ENCODE measurements around the gene PLCXD3. TPM values are rescaled to one million over a fixed set of nuclear protein-coding genes. Genes with fewer than 3 reads are reported as not detected.

Gene PLCXD3
- total RNA-seq, 3 donors from 2014 or later = 0.29 to 1.6 (median 1.2) TPM

DNA sequence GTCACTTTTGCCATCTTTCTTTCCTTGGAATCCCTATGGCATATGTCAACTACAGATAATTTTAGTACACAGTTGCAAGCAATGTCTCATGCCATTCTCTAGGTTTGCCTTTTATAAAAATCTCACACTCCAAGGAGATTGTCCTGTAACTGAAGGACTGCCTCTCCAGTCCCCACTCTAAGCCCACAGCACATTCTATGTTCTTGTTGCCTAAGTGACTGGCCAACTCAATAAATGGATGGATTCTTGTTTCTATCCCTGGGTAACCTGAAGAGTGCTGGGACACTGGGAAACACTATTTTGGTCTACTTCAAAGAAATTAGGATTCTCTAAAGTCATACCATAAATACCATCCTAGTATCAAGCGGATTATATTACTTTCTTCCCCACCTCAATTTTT is 145.0 kb downstream of the PLCXD3 start:
- H3K9me3 ChIP-seq = no peaks in the 10 kb centered on the region
- intact Hi-C loops (cut with DNase I, micrococcal nuclease) = no loop called here
- H3K36me3 ChIP-seq (ENCODE audit: low read depth) = no peaks in the 10 kb centered on the region
- H3K4me1 ChIP-seq (ENCODE audit: low read depth) = no peaks in the 10 kb centered on the region
- ATAC-seq = no peak
- no peak for DNase-seq
- H3K4me3 ChIP-seq = no peak overlapping the region
- no peak for TF ChIP-seq CTCF (IDR thresholded peaks at IDR 0.05)

GRCh38 chr5:41364346-41364745 is 146.1 kb downstream of the PLCXD3 start:
- DNase-seq = no peak
- H3K4me1 ChIP-seq (ENCODE audit: low read depth) = no peaks in the 10 kb centered on the region
- intact Hi-C loops (cut with DNase I, micrococcal nuclease) = no loop called here
- H3K9me3 ChIP-seq = no peaks in the 10 kb centered on the region
- TF ChIP-seq CTCF (IDR thresholded peaks at IDR 0.05) = no peak
- no peaks in the 10 kb centered on the region for H3K36me3 ChIP-seq (ENCODE audit: low read depth)
- no peak for ATAC-seq
- H3K4me3 ChIP-seq = no peak overlapping the region

DNA sequence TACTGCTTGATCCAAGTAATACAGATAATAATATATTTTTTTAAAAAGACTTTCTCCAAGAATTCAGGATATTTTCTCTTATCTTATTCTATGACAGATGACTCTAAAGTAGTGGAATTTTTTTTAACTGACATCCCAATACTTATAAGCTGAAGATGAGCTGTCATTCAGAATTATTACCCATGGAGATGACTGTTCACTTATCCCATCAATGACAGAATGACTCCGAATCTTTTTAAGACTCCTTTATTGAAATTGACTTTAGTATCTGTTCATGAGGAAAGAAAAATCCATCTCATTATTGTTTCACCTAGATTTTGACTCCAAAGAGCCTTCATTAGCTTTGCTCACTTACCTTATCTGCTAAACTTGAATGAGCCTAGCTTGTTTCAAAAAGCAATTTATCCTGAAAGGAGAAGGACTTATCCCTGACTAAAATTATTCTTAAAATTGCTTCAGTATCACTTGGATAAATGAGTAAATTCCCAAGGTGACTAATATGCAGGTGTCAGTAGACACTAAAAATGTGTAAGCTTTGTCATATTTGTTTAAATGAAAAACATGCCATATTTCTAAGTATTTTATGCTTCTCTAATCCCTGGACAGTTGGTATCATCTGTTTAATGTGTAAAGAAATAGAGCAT is 146.9 kb downstream of the PLCXD3 start:
- DNase-seq (no peak), ATAC-seq (no peak)
- H3K9me3 ChIP-seq = no peaks in the 10 kb centered on the region
- no peaks in the 10 kb centered on the region for H3K4me1 ChIP-seq (ENCODE audit: low read depth)
- intact Hi-C loops (cut with DNase I, micrococcal nuclease) = no loop called here
- H3K36me3 ChIP-seq (ENCODE audit: low read depth) = no peaks in the 10 kb centered on the region
- no peak for TF ChIP-seq CTCF (IDR thresholded peaks at IDR 0.05)
- H3K4me3 ChIP-seq = no peak overlapping the region

- intact Hi-C loops (cut with DNase I, micrococcal nuclease) = no loop called here
- no peak overlapping the region for H3K4me3 ChIP-seq
- no peak for ATAC-seq
Observed at GRCh38 chr5:41356786-41357185, 153.6 kb downstream of the PLCXD3 start.

DNA sequence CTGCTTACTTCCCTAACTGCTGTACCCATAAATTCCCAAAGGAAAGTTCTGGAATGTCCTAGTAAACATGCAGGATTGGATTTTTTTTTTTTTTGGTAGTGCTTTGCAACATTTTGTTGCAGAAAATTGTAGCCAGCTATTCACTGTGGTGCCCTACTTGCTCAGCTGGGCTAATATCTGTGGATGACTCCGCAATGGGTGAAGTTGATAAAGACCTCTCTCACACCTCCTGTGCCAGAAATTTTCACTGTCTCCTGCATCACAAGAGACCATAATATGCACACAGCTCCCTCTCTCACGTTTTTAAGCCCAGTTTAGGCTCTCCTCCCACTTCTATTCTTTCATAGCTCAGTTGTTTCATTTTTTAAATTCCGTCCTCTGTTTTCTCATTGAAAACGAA is 160.6 kb downstream of the PLCXD3 start:
- TF ChIP-seq CTCF (IDR thresholded peaks at IDR 0.05) = no peak
- intact Hi-C loops (cut with DNase I, micrococcal nuclease) = loop anchor here in 1 of 2 donors (5.0 kb wide), 1 partner anchor 443 kb away; the partner anchor contains the start of gene C7
- Histone ChIP-seq H3K4me3 (no peak overlapping the region), H3K4me1 (ENCODE audit: low read depth) (no peaks in the 10 kb centered on the region), H3K9me3 (no peaks in the 10 kb centered on the region), H3K36me3 (ENCODE audit: low read depth) (no peaks in the 10 kb centered on the region)
- no peak for DNase-seq
- no peak for ATAC-seq

More at GRCh38 chr5:41356786-41357185, 153.6 kb downstream of the PLCXD3 start:
- no peaks in the 10 kb centered on the region for H3K36me3 ChIP-seq (ENCODE audit: low read depth)
- no peak for TF ChIP-seq CTCF (IDR thresholded peaks at IDR 0.05)
- no peaks in the 10 kb centered on the region for H3K4me1 ChIP-seq (ENCODE audit: low read depth)
- H3K9me3 ChIP-seq = no peaks in the 10 kb centered on the region
- no peak for DNase-seq
